Measurements from ENCODE around the gene PSMD14.

GRCh38 chr2:161303535-161304050 is 4.6 kb upstream of the PSMD14 start:
- no peak for TF ChIP-seq CTCF (IDR thresholded peaks at IDR 0.05; ENCODE audit: poor library complexity)
- no peak for TF ChIP-seq EZH2 (IDR thresholded peaks at IDR 0.05; ENCODE audit: borderline replicate concordance)
